HG03575 (cell line): ENCODE data around the gene RPS23.

Experiments
- ATAC-seq: cut with Tn5 transposase; IDR thresholded peaks from one replicate; pipeline ENCODE4 v1.9.1; 2021; ENCODE audit not compliant: unreplicated experiment, insufficient number of reproducible peaks, low FRiP score; ENCODE audit errors: extremely low read depth

The RPS23 gene

DNA sequence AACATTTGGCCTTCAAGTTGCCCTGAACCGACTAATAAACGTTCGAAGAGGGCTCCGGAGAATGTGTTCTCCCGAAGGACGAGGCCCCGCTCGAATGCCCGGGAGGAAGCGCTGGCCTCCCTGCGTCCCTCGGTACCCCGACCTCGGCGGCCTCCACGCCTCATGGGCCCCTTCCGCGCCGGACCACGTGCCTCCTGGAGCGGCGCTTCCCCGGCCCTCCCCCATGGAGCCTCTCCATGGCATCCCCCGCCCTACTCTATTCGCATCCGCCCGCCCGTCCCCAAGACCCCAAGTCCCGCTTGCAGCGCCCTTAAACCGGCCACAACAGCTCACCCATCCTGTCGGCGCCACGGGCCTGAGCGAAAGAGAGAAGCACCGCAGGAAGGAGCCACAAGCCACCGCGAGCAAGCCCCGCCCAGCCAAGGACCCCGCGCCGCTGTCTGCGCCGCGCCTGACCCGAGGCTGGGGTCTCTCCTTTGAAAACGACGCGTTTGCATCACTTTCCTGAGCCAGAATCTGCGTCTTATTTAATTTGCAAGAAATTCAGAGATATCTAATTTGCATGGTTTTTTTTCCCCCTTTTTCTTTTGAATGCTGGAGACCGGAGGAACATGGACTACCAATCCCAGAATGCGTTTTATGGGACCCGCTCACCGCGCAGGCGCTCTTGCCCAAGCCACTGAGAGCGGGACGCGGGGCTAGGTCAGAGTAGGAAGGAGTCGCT lies at the start of gene RPS23:
Gene RPS23, minus strand, starts transcription at position 368 of the 724 bp plus-strand sequence. Its CDS starts 31 bp downstream, at position 337.
- peak; percentile 78 for ATAC-seq

DNA sequence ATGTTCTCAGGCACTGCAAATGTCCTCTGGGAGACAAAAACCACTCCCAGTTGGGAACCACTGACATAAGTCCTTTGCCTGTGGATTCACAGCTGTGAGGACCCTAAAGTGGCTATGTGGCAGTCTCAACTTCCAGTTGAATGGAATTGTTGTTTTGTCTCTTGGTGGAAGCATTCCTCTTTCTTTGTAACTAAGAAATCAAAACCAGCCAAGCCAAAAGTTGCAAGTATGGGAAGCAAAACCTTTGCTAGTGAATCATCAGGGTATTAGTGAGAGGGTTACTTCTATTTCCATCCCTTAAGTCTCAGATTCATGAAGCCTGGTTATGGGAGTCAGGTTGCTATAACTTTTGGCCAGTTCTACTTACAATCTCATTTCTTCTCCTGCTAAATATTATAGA lies 49.8 kb upstream of the RPS23 start:
- ATAC-seq: no peak

DNA sequence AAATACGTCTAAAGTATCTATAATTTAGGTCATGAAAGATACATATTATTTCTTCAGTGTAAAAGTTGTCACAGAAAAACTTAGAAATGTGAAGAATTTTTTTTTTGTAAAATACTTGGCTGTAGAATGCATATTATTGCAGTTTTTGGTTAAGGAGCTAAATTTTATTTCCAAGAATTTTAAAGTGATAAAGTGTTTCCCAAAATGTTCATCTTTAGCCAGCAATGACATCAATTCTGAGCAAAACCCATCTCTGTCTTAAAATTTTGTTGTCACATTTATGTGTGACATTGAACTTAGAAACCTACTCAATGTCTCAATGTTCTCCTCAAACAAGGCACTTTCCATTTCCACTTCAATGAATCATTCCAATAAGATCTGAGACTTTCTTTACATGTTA lies 47.8 kb upstream of the RPS23 start:
- ATAC-seq: no peak

DNA sequence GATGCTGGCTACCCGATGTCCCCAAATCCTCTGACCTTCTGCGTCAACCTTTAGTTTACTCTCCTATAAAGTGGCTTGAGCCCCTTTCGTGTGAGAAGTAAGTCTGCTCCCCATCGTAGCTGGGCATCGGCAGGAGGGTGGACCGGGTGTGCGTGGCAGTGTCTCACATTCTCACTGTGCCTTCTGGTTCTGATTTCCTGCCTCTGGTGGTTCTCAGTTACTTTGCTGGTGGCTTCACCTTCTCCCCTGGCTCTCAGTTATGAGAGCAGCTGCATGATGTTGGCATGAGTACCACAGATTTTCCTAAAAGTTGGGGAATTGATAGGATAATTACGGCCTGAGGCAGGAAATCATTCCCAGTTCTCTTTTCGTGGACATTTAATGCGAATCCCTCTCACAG lies 47.0 kb upstream of the RPS23 start:
- no peak for ATAC-seq

DNA sequence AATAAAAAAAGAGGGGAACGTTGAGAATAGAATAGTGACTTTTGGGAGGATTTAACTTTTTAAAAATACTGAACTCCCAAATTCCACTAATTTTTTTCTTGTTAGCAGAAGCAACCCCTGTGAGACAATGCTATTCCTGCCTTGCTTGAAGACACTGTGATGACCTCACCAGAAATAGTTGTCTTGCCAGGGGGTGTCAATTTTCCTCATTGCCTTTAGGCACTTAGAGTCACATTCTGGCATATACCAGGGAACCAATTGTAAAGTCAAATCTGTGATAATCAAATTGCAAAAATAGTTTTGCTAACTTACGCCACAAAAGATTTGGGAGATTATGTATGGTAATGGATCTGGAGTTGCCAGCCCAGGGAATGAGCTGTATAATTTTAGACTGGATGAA lies 42.8 kb upstream of the RPS23 start:
- no peak for ATAC-seq

DNA sequence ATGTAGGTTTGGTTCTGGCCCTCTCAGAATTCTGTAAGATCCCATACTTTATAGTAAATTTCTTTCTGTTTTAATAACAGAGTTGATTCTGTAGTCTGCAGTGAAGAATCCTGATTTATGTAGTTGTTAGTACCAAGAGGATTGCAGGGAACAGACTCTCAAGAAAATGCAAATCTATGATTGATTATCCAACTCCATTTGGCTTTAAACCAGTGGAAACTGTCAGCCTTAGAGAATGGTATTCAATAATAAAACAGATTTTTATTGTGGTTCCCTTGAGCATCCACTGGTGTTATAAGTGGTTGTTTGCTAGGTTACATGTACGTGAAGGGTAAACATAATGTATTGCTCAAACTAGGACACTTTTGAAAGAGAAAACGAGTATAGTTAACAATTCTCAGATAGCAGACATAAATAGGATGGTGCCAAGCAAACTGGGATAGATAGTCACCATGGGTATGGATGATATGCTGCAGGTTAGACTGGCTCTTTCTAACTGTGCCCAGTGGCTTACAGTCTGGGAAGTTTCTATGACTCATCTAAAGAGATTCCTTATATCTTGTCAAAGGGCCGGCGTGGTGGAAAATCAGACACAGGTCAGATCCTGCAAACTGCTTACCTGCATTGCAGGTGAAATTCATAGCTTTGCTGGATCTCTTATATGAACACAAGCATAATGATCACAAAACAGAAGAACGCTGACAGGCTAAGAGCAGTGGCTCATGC lies 41.7 kb upstream of the RPS23 start:
- no peak for ATAC-seq

DNA sequence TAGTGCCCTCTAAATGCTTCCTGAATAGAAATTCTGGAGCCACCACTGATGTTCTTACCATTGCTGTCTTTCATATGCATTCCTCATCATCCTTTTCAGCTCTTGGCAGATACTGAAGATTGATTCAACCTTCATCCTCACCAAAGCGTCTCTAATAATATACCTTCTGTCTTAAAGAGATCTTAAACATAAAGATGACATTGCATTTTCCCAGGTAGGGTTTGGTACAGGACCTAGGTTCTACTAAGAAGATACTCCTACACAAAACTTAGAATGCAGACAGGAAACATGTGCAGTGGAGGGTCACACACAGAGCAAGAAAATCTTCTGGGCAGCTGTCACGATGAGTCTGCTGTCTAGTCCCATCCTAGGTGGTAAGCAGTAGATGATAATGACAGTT lies 41.0 kb upstream of the RPS23 start:
- ATAC-seq: no peak

DNA sequence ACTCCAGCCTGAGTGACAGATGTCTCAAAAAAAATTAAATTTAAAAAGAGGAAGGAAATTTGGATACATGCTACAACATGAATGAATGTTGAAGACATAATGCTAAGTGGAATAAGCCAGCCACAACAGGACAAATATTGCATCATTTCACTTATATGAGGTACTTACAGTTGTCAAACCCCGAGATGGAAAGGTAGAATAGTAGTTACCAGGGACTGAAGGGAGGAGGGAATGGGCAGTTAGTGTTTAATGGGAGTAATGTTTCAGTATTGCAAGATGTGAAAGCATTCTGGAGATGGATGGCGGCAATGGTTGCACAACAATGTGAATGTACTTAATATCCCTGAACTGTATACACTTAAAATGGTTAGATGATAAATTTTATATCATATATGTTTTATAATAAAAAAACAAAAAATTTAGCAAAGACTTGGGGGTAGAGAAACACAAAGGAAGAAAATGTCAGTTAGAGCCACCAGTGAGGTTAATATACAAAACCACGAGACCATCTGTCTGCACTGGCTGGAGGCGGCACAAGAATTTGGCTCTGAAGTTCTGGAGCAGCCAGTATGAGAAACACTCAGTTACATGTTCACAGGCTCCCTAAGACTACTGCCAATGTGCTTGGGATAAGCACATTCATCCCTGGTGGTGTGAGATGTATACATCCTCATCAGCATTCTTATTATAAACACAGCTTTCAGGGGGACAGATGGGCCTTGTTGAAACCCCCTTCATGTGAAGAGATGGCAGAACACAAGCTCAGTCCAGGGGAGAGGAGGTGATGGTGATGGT lies 37.0 kb upstream of the RPS23 start:
- no peak for ATAC-seq

DNA sequence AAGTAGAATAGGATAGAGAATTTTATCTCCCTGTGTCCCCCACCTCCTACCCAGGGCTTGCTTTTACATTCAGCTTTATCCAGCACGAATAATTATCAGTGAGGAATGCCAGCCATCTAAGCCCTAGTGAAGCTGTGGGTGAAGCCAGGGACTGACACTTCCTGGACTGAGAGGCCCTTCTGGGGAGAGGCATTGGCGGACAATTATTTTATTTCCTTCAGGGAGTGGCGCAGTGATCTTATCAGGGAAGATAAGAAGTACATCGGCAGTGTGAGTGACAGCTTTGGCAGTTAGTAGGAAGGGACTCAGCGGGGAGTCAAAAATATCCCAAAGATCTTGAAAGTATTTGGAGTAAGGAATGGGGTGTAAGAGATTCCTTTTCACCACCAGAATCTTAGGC lies 34.9 kb upstream of the RPS23 start:
- no peak for ATAC-seq

DNA sequence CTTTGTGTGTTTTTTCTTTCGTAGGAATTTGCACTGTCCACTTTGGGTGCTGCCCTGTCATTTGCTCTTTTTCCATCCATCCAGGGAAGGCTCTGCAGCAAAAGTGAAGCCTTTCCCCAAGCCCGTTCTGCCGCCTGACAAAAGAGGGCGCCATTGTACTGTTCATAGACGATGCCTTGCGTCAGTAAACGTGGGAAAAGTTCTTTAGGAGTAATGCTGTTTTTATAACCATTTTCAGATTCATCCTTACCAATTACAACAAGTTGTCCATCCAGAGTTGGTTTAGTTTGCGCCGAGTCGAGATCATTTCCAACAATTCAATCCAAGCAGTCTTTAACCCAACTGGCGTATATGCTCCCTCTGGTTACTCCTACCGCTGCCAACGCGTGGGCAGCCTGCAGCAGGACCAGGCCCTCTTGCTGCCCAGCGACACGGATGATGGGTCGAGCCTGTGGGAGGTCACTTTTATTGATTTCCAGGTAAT lies 34.3 kb upstream of the RPS23 start:
- ATAC-seq: no peak

DNA sequence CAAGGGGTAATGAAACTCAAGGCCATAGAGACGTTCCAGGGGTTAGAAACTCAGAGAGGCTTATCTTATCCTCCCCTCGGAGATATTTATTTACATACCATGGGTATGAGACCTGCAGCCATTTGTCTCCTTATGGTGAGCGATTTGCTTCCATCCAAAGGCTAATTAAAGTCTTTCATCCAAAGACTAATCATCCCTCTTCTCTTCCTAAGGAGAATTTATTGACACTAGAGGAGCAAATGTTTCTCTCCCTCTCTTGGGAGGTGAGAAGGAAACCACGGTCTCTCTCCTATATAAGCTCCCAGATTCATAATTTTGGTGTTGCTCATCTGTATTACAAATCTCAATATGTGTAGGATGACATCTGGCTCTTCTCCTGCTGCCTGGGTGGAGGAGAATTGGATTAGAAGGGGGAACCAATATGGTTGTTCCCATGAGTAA lies 31.0 kb upstream of the RPS23 start:
- no peak for ATAC-seq

DNA sequence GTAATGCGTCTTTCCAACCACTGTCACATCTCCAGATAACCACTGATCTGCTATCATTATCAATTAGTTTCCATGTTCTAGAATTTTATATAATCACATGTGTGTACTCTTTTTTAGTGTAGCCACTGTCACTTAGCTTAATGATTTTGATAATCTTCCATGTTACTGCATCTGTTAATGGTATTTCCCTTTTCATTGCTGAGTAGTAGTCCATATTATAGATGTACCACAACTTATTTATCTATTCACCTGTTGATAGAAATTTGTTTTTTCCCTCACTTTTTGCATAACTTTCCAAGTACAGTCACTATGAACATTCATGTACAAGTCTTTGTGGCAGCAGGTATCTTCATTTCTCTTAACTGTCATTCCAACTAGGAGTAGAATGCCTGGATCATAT lies 30.3 kb upstream of the RPS23 start:
- ATAC-seq: no peak

DNA sequence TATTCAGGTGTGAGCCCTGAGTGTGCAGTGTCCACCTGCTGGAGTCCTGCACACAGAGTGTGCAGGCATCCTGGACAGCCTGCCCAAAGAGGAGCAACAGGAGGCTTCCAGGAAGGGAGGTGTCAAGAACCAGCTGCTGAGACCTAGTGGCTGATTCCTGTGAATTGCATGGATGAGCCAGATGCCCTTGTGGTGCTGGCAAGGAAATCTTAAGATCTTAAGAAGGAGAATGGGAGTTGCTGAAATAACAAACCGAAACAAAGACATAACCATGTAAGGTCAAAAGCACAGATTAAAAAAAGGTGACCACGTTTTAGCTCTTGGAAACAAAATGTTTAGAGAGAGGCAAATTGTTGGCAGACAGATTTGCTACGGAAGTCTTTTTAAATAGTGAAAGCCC lies 29.3 kb upstream of the RPS23 start:
- no peak for ATAC-seq

DNA sequence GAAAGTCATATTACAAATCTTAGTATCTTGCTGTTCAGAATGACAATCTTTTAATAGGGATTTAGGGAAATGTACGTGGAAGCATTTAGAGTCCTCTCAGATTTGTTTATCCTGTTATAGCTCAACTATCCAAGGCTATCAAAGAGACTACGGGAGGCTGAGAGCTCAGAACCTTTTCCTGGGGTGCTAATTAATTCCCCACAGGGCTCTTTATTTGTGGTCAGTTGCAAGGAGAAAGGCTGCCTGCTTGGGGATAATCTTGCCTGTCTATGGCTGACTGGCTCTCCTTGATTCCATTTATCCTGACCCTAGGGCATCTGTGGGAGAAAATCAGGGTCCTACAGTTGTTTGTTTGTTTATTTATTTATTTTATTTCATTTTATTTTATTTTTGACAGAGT lies 28.0 kb upstream of the RPS23 start:
- ATAC-seq: no peak

DNA sequence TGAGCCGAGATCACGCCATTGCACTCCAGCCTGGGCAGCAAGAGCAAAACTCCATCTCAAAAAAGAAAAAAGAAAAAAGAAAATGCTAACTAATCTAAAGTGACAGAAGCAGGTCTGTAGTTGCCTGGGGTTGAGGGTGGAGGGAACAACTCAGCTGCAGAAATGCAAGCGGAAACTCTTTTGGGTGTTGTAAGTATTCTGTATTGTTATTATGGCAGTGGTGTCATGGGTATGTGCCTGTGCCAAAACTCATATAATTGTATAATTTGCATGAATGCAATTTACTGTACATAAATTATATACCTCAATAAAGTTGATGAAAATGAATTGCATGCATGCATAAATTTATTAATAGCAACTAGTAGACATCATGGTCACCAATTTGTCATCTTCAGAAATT lies 23.0 kb upstream of the RPS23 start:
- ATAC-seq: no peak

DNA sequence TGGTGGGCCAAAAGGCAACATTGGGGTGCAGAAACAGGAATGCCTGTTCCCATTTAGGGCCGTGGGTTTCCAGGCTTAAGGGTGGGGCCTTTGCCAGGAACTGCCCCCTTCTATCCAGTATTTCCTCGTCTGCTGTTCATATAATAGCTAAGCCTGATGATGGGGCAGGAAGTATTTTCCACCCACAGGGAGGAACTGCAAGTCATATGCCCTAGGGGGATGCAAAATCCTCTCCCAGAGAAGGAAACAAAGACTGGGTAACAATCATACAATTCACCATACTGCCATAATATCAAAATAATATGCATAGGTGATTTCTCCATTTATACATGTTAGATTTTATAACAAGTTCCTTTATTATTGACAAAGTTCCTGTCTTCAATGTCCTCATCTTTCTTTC lies 20.5 kb upstream of the RPS23 start:
- ATAC-seq: no peak

DNA sequence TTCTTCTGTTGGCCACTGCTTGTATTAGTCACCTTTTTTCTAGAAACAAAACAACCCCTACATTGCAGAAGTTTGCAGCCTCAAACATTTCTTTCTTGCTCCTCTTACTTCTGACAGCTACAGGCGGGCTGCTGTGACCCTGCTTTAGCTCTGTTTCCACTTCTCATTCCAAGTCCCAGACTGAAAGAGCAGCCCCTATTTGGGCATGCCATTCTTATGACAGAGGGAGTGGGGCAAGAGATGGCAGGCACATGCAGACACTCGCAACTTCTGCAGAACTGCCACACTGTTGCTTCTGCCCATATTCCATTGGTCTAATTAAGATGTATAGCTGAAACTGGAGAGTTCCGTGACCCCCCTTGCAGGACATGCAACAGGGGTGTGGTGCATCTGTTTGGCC lies 19.6 kb upstream of the RPS23 start:
- no peak for ATAC-seq

DNA sequence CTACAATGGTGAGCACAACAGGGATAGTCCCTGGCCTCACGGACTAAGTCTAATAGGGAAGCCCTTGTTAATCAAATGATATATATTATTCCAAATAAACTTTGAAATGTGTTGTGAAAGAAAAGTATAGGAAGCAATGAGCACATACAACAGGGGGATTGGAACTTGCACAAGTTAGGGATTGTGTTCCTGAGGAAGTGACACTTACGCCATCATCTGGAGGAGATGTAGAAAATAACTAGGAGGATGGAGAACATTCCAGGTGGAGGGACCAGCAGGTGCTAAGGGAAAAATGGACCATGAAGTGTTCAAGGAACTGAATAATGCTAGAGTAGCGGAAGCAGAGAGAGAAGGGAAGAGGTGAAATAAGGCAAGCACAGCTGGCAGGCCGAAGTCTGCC lies 18.8 kb upstream of the RPS23 start:
- ATAC-seq: no peak

DNA sequence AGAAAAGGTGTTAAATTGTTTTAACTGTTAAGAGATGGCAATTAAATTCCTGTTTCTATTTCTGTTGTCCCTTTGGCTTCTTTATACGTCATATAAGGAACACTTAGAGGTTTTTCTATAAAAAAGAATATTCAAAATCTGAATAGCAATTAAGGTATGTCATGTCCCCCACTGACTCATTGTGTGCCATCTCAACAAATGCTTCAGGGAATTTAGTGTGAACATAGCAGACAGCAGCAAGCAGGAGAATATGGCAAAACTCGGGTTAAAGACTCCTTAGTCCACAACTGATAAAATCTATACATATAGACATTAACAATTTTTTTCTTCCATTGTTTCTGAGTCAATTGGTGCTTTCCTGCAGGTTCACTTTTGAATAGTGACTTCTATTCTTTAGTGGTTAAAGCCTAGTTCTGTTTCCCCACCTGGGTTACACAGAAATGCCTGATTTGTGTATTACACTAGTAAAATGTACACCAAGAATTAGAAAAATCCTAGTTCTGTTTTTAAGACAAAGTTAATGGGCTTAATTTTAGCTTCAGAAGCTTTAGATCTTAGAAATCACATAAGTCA lies 17.9 kb upstream of the RPS23 start:
- ATAC-seq: no peak
